HG02943 (cell line): ENCODE data around the gene SLITRK1.

Experiments
- ATAC-seq: cut with Tn5 transposase; IDR thresholded peaks from one replicate; pipeline ENCODE4 v1.9.1; 2021; ENCODE audit warnings: mild to moderate bottlenecking, low read depth, moderate library complexity; ENCODE audit not compliant: unreplicated experiment

The SLITRK1 gene, protein sequence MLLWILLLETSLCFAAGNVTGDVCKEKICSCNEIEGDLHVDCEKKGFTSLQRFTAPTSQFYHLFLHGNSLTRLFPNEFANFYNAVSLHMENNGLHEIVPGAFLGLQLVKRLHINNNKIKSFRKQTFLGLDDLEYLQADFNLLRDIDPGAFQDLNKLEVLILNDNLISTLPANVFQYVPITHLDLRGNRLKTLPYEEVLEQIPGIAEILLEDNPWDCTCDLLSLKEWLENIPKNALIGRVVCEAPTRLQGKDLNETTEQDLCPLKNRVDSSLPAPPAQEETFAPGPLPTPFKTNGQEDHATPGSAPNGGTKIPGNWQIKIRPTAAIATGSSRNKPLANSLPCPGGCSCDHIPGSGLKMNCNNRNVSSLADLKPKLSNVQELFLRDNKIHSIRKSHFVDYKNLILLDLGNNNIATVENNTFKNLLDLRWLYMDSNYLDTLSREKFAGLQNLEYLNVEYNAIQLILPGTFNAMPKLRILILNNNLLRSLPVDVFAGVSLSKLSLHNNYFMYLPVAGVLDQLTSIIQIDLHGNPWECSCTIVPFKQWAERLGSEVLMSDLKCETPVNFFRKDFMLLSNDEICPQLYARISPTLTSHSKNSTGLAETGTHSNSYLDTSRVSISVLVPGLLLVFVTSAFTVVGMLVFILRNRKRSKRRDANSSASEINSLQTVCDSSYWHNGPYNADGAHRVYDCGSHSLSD

DNA sequence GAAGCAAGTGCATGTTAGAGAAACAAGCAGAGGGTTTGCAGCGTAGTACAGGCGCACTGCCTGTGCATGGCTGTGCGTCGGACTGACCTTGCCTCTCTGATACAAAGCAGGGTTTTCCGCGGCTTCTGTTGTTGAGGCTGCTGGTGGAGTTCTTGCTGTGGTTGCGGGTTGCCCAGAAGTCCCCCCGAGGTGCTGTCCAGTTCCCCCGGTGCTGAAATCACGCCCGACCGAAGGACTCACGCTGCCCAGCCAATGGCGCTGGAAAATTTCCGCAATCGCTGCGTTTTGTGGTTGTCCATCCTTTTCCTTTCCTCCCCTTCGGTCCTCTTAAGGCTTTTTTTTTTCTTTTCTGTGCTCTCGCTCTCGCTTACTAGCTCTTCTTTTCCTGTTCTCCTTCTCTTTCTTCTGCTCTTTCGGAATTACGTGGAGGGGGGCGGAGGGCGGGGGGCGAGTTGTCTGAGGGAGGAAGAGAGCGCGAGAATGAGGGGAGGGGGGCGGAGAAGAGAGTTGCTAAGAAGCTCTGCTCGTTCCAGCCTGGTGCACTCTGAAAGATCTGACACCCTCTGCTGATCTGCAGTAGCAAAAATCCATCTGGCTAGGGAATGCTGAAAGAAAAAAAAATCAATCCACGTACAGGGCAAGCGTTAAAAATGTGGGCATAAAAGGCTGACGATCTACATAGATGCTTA is at the start of gene SLITRK1:
SLITRK1 (minus strand) TSS at position 558 of the 689 bp plus-strand sequence. CDS start 967 bp downstream, outside the sequence.
- ATAC-seq, result no peak

DNA sequence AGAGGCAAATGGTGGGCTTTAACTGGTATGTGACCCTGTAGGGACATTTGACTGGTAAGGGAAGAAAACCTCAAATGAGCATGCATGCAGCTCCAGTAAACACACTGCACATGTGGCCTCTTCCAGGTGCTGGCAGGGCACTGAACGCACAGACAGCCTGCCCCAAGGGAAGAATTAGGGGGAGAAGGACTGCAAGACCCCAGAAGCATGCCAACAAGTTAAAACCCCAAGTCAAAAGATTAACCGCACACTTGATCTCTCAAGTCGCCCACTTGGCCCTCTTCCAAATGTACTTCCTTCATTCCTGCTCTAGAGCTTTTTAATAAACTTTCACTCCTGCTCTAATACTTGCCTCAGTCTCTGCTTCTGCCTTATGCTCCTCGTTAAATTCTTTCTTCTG is 46.9 kb upstream of the SLITRK1 start:
- ATAC-seq, result no peak

DNA sequence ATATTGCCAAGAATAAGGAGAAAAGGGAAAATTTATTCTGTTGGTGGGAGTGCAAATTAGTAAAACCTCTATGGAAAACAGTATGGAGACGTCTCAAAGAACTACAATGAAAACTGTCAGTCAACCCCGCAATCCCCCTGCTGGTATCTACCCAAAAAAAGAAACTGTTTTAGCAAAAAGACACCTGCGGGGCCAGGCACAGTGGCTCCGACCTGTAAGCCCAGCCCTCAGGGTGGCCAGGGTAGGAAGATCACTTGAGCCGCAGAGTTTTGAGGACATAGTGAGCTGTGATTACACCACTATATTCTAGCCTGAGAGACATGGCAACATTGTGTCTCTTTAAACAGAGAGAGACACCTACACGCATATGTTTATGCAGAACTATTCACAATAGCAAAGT is 37.5 kb upstream of the SLITRK1 start:
- no peak for ATAC-seq

DNA sequence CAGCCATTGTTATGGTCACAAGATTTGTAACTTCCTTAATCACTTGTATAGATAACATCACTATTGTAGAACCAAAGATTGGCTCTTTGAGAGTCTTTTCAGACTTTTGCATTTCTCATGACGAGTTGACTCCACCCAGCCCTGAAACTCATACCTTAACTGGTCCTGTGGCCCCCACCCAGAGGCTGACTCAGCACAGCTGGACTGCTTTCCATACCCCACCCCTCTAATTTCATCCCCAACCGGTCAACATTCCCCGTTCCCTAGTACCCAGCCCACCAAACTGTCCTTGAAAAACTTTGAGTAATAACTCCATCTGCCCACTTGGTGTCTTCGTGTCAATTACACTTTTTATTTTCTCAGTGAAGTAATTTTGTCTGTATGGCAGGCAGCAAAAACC is 32.1 kb upstream of the SLITRK1 start:
- ATAC-seq, result no peak

DNA sequence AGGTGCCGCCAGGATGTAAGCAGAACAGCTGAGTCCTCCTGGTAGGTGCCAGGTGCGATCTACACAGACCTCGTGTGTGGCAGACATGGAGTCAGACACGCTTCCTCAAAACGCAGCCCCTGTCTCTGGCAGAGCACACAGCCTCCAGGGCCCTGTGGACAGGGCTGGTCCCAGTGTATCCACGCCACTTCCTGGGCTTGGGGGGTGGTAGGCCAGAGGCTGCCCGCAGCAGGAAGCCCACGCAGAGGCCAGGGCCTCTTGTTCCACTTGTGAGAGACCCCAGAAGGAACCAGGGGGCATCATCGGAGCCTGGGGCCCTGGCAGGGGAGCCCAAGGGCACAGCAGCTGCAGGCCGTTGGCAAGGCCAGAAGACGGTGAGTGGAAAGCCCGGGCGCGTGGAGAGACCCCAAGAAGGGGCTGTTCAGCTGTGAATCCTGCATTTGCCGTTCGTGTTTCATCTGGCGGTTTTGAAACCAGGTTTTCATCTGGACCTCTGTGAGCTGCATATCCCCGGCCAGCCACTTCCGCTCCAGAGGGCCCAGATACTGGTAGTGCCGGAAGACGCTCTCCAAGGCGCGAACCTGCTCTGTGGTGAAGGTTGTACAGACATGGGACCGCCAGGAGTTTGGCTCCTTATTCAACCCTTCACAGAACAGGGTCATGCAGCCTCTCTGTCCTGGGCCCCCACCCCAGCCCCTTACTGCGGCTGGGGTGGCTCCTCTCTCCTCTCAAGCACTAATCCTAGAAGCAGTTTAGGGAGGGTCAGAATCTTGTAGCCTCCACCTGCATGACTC is 25.1 kb upstream of the SLITRK1 start:
- ATAC-seq, result no peak

DNA sequence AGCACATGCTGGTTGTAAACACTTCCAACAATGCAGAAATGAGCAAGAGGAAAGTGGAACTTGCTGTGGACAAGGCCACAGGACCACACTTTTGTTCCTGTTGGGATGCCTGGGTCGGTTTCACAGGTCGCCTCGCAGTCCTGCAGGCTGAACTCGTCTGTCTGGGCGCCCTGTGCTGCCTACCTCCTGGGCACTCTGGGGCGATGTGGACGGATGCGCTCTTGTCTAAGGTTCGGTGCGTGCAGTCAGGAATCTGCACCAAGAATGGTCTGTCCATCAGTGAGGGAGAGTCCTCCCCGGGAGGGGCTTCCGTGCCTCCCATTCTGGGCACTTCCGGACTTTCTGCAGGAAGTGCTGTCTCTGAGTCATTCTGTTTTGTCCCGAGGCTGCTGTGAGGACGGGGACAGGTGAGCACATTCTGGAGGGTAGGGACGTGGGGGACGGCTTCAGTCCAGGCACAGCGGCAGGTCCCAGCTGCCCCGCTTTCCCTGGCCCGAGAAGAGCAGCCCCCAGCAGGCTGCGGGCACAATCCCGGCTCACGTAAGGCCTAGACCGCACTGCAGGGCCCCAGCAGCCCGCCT is 24.1 kb upstream of the SLITRK1 start:
- ATAC-seq, result no peak

DNA sequence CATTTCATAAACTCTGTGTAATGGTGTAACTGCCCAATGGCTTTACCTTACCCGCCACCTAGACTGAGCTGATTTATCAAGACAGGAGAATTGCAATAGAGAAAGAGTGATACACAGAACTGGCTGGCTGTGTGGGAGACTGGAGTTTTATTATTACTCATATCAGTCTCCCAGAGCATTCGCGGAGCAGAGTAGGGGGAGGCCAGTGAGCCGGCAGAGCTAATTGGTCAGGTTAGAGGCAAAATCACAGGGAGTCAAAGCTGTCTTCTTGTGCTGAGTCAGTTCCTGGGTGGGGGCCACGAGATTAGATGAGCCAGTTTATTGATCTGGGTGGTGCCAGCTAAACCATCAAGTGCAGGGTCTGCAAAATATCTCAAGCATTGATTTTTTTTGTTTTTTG is 23.4 kb upstream of the SLITRK1 start:
- no peak for ATAC-seq

DNA sequence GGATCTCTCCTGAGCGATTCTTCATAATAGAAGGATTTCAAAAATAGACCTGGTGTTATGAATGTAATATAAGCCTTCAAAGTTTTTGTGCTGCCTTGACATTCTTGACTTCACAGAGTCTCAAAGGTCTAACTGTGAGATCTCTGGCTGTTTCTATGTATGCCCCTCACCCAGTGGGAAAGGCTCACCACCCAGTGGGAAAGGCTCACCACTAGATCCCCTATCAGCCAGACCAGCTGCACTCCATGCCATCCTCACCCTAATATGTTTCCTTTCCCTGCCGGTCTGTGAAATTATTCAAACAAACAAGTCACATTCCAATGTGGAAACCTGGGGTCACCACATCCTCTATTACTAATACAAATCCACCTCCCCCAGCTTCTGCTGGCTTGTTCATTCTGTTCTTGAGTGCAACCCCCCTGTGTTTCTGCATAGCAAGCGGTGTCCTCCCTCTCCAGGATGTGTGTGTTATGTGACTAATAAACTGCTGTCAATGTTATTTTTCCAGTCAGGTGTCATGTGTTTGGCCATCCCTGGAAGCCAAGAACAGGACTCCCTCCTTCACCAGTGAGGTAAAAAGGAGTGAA is 13.8 kb upstream of the SLITRK1 start:
- ATAC-seq, result no peak

DNA sequence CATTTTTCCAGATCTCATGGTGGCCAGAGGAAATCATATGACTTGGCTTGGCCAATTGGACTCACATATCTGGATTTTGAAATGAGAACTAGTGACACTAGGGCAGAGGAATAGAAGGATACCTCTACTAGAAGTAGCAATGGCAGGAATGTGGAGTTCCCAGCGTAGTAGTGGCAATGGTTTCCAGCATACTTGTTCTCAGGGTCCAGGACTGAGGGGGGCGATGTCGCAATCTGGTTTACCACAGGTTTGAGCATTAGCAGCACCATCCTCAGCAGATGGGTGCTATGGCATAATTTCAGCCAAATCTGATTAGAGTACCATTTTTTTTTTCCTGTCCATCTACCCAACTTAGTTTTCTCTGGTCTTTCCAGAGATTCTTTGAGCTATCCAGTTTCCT is 8.1 kb upstream of the SLITRK1 start:
- ATAC-seq, result no peak

DNA sequence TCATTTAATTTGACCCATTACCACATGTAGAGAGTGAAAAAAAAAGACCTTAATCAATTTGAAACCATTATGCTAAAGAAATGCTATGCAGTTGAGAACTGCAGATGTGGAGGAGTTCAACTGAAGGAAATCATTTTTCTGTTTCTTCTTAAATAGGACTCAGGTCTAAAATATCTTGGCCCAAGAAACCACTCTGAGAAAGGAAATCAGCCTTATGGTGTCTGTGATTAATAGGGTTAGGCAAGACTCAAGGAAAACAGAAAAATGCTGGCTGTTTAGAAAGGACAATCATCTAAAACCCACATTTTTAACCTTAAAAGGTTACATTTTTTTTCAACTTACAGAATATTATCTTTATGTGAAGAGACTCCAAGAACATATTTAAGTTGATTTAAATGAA is 1.9 kb upstream of the SLITRK1 start:
- no peak for ATAC-seq

DNA sequence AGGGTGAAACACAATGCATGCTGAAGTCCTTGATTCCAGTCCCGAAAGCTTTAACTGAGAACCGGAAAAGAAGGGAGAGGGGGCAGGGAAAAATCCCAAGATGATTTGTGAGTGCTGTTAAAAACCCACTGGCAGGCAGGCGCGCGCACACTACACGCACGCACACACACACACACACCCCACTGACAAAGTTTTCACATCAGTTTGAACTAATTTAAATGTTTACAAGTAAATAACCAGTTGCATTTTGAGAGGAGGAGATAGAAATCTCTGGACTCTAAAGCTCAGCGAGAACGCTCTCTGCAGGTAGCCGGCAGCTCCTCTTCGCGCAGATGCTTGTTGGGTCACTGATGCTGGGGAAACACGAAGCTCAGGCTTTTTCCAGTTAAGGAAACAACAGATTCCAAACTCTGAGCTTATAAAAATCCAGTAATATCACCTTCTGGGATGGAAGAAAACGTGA is 818 bp upstream of the SLITRK1 start:
- no peak for ATAC-seq

DNA sequence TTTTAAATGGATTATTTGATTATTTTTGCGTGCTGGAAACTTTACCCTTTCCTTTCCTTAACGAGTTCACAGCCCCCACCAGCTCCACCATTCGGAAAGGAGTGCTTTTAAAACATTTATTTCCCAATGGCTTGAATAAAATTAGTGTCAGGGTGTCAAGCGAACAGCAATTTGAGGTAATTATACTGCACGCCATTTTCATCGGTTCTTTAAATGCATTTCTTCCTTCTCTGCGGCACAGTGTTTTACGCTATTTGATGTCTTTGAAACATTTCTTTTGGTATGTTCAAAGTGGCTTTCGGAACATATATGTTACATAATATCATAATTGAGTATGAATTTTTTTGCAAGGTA is 309 bp upstream of the SLITRK1 start:
- no peak for ATAC-seq

DNA sequence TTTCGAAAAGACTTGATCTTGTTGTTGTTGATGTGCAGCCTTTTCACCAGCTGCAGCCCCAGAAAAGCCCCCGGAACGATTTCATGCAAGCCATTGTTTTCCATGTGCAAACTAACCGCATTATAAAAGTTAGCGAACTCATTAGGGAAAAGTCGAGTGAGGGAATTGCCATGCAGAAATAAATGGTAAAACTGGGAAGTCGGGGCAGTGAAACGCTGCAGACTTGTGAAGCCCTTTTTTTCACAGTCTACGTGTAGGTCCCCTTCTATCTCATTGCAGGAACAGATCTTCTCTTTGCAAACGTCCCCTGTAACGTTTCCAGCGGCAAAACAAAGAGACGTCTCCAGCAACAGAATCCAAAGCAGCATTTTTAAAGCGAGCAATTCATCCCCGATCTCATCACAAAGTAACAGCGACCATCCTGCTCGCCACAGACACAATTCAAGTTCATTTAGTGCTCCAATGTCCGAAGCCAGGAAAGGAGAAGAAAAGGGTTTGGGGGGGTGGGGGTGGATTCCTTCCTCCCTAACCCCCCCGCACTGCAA is 1.1 kb downstream of the SLITRK1 start:
- ATAC-seq, result no peak

DNA sequence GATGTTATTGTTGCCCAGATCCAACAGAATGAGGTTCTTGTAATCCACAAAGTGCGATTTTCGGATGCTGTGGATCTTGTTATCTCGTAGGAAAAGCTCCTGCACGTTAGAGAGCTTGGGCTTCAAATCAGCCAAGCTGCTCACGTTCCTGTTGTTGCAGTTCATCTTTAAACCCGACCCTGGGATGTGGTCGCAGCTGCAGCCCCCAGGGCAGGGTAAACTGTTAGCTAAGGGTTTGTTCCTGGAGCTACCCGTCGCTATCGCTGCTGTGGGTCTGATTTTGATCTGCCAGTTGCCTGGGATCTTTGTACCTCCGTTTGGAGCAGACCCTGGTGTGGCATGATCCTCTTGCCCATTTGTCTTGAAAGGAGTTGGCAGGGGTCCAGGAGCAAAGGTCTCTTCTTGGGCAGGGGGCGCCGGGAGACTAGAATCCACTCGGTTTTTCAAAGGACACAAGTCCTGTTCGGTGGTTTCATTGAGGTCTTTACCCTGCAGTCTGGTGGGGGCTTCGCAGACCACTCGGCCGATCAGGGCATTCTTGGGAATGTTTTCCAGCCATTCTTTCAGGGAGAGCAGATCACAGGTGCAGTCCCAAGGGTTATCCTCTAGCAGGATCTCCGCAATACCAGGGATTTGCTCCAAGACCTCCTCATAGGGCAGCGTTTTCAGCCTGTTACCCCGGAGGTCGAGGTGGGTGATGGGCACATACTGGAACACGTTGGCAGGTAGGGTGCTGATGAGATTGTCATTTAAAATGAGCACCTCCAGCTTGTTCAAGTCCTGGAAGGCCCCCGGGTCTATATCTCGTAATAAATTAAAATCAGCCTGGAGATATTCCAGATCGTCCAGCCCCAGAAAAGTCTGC is 1.8 kb downstream of the SLITRK1 start:
- no peak for ATAC-seq

DNA sequence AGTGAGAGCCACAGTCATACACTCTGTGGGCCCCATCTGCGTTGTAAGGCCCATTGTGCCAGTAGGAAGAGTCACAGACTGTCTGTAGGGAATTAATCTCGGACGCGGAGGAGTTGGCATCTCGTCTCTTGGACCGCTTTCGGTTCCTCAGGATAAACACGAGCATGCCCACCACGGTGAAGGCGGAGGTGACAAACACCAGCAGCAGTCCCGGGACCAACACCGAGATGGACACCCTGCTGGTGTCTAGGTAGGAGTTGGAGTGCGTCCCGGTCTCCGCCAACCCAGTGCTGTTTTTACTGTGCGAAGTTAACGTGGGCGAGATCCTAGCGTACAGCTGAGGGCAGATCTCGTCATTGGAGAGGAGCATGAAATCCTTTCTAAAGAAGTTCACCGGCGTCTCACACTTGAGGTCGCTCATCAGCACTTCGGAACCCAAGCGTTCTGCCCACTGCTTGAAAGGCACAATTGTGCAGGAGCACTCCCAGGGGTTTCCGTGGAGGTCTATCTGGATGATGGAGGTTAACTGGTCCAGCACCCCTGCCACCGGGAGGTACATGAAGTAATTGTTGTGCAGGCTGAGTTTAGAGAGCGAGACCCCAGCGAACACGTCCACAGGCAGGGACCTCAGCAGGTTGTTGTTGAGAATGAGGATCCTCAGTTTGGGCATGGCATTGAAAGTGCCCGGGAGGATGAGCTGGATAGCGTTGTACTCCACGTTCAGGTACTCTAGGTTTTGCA is 2.7 kb downstream of the SLITRK1 start:
- no peak for ATAC-seq

DNA sequence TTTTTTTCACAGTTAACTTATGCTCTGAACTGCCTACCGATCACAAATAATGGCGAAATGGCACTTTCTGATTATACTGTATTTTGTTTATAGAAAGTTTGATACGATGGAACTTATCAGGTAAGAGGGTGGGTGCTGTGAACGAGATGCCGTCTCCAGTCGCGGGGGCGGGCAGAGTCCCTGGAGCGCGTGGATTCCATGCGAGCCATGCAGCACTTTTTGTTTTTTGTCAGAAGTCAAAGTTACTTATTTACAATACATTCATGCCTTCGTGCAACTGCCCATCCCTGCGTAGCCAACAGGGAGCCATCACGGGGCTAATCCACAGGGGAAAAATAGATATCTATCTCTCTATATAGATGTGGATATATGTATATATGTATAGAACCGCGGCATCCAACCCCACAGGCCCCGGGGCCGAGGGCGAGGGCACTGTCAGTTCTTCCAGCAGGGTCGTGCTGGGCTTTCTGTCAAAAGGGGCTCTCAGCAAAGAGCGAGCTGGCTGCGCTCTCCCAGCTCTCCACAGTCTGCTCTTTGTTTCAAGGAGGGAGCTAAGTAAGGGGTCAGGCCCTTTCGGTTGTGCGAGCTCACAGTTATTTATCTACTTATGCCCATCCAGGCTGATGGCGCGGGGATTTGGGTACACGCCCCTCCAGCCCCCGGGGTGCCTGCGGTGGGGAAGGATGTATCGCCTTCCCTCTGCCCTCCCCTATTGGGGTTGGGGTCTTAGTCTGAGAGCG is 3.4 kb downstream of the SLITRK1 start:
- ATAC-seq, result no peak

DNA sequence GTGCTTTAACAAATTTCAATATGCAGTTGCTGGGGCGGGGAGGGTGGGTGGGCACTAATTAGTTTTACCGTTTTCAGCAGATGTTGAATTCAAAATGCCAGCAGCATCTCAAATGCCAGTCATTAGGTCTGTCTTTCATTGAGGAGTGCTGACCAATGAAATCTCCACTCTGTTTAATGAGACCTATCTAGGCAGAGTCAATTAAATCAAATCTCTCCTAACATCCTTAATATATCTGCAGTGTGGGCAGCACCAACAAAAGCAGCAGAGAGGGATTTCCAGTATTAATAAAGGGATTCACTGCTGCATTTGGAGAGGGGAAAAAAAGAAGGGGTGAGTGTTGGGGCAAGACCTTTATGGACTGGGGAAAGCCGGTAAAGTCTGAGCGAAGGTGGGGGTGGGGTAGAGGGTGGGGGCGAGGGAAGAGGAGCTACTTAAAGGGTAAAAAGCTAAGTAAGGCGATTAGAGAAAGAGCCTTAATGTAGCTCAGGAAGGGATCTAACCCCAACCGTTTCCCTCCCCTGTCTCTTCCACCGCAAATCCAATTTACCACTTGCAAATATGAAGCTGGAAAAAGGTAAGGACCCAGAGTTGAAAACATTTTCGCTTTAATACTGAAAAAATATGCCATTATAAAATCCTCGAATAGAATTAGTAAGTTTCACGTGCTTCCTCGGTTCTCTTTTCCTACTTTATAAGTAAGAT is 4.5 kb downstream of the SLITRK1 start:
- ATAC-seq, result no peak
